GM12892 (cell line): ENCODE data around the gene TCF12.

Source experiments
- POLR2A ChIP-seq: IDR thresholded peaks from 2 replicates; pipeline ENCODE4 v1.6.1; 2011; ENCODE audit warnings: low read depth, low read length, control low read depth
- POLR2AphosphoS5 ChIP-seq: IDR thresholded peaks from 2 replicates; pipeline ENCODE4 v1.6.1; 2011; ENCODE audit warnings: low read depth, low read length, control low read depth

GRCh38 chr15:57221134-57221533 lies 302.7 kb downstream of the TCF12 start:
- TF ChIP-seq POLR2AphosphoS5 (no peak), POLR2A (no peak)
